Activated B cell treated with CpG ODN at 0.5 μM for 24 hours (primary cell): ENCODE data around the gene LILRA5. TPM values are rescaled to one million over a fixed set of nuclear protein-coding genes. Genes with fewer than 3 reads are reported as not detected.

Experiments used
- ATAC-seq: fragments of 200-7000 bp; cut with Tn5 transposase; one replicate; pipeline ENCODE4 v1.10.0; 2021; ENCODE audit warnings: low read depth, mild to moderate bottlenecking, moderate library complexity
- CTCF ChIA-PET: fragments of 350-600 bp; sonication (Branson Sonifier 250); formaldehyde crosslinking; loops from one replicate; lab custom pipeline; 2021; ENCODE audit warnings: antibody characterized with exemption; lab: Charles Lee
- POLR2A ChIA-PET: fragments of 350-600 bp; sonication (Branson Sonifier 250); formaldehyde crosslinking; loops from one replicate; lab custom pipeline; 2021; ENCODE audit warnings: antibody characterized with exemption; lab: Charles Lee
- DNase-seq: peaks from one replicate; pipeline ENCODE4 v3.0.0; 2022
- H3K27ac Mint-ChIP-seq: one replicate; pipeline ENCODE4 v1.8.0; 2020; ENCODE audit warnings: mixed read lengths
- H3K27me3 Mint-ChIP-seq: one replicate; pipeline ENCODE4 v1.8.0; 2021; ENCODE audit warnings: mixed read lengths
- H3K36me3 Mint-ChIP-seq: one replicate; pipeline ENCODE4 v1.8.0; 2021; ENCODE audit warnings: low read depth, mixed read lengths
- H3K4me1 Mint-ChIP-seq: one replicate; pipeline ENCODE4 v1.8.0; 2021; ENCODE audit warnings: mixed read lengths
- H3K4me3 Mint-ChIP-seq: one replicate; pipeline ENCODE4 v1.8.0; 2020; ENCODE audit warnings: mild to moderate bottlenecking, mixed read lengths
- H3K9me3 Mint-ChIP-seq: one replicate; pipeline ENCODE4 v1.8.0; 2020; ENCODE audit warnings: mixed read lengths
- intact Hi-C: fragments of 100-400 bp; cut with micrococcal nuclease; formaldehyde crosslinking; loops from one replicate; pipeline ENCODE4 v1.15.1; 2024
- total RNA-seq: library from RNA; stranded (reverse); gene quantifications from 2 replicates; pipeline ENCODE4 v1.2.3, GENCODE V29; 2022
- TF ChIP-seq, protein P1 (sequence below): fragments of 200-600 bp; IDR thresholded peaks from one replicate; pipeline ENCODE4 v1.8.0; 2022; ENCODE audit warnings: antibody characterized with exemption, mild to moderate bottlenecking

LILRA5 gene
- total RNA-seq, 1 donor from 2014 or later = 1.3 TPM

DNA sequence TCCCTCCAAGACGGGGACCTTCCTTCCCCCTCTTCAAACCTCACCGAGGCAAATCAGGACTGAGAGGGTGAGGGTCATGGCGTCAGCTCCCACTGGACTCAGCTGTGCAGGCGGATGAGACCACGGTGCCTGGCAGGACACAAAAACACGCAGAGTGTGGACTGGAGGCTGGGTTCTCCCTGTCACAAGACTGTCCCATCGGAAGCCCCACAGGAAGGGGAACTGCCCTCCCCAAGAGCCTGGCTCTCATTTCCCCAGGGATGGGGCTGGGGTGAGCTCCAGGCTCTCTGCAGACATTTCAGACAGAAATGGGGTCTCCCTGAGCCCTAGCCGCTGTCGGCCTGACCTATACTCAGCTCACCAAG is 55.9 kb downstream of the LILRA5 start, which contains the start of gene LILRB5:
TSS of gene LILRB5 (minus strand) at position 158 of the 365 bp plus-strand sequence. CDS start at position 78, 80 bp downstream.
- intact Hi-C loops = no loop called here
- CTCF ChIA-PET = no interaction called here
- POLR2A ChIA-PET = no interaction called here
- no peak within 1 kb of the TSS for H3K4me3 Mint-ChIP-seq
- TF ChIP-seq, protein P1, sequence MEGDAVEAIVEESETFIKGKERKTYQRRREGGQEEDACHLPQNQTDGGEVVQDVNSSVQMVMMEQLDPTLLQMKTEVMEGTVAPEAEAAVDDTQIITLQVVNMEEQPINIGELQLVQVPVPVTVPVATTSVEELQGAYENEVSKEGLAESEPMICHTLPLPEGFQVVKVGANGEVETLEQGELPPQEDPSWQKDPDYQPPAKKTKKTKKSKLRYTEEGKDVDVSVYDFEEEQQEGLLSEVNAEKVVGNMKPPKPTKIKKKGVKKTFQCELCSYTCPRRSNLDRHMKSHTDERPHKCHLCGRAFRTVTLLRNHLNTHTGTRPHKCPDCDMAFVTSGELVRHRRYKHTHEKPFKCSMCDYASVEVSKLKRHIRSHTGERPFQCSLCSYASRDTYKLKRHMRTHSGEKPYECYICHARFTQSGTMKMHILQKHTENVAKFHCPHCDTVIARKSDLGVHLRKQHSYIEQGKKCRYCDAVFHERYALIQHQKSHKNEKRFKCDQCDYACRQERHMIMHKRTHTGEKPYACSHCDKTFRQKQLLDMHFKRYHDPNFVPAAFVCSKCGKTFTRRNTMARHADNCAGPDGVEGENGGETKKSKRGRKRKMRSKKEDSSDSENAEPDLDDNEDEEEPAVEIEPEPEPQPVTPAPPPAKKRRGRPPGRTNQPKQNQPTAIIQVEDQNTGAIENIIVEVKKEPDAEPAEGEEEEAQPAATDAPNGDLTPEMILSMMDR = no peak
- H3K36me3 Mint-ChIP-seq = no peaks in the 10 kb centered on the region
- H3K4me1 Mint-ChIP-seq = no peaks in the 10 kb centered on the region
- peaks cover 10% of the 10 kb centered on the region for H3K27me3 Mint-ChIP-seq
- ATAC-seq (no peak), DNase-seq (no peak)
- no peaks in the 10 kb centered on the region for H3K9me3 Mint-ChIP-seq
- no peak within 1 kb of the TSS for H3K27ac Mint-ChIP-seq

Other genes with a start within 250 kb of the LILRA5 start
- not detected in 2 replicates for gene VSTM1, start 249.3 kb downstream of the LILRA5 start, total RNA-seq
- not detected in 2 replicates for gene TARM1, start 231.8 kb downstream of the LILRA5 start, total RNA-seq
- gene OSCAR, start 212.4 kb downstream of the LILRA5 start, total RNA-seq = 0.16 TPM in 1 of 2 replicates, not detected in the other
- gene NDUFA3, start 210.3 kb downstream of the LILRA5 start, total RNA-seq = 94.7 and 96.1 TPM in 2 replicates
- gene TFPT, start 197.5 kb downstream of the LILRA5 start, total RNA-seq = 16.6 and 17.9 TPM in 2 replicates
- 78.9 and 79.3 TPM in 2 replicates for gene PRPF31, start 197.4 kb downstream of the LILRA5 start, total RNA-seq
- 53.2 and 64.6 TPM in 2 replicates for gene CNOT3, start 175.4 kb downstream of the LILRA5 start, total RNA-seq
- gene LENG1, start 153.4 kb downstream of the LILRA5 start, total RNA-seq = 8.3 and 8.4 TPM in 2 replicates
- gene TMC4, start 140.0 kb downstream of the LILRA5 start, total RNA-seq = not detected in 2 replicates
- 15.2 and 21.4 TPM in 2 replicates for gene MBOAT7, start 123.6 kb downstream of the LILRA5 start, total RNA-seq
- 15.0 and 19.4 TPM in 2 replicates for gene TSEN34, start 121.9 kb downstream of the LILRA5 start, total RNA-seq
- 1,946 and 2,185 TPM in 2 replicates for gene RPS9, start 112.3 kb downstream of the LILRA5 start, total RNA-seq
- gene LILRB3, start 90.2 kb downstream of the LILRA5 start, total RNA-seq = 0.37 and 1.1 TPM in 2 replicates
- gene LILRA6, start 70.4 kb downstream of the LILRA5 start, total RNA-seq = not detected in 2 replicates
- 0.24 and 0.38 TPM in 2 replicates for gene LILRB5, start 55.9 kb downstream of the LILRA5 start, total RNA-seq
- 7.6 and 7.9 TPM in 2 replicates for gene LILRB2, start 32.1 kb downstream of the LILRA5 start, total RNA-seq
- 26.3 and 26.6 TPM in 2 replicates for gene LILRA4, start 26.0 kb upstream of the LILRA5 start, total RNA-seq
- 30.5 and 31.0 TPM in 2 replicates for gene LAIR1, start 51.8 kb upstream of the LILRA5 start, total RNA-seq
- gene TTYH1, start 102.3 kb upstream of the LILRA5 start, total RNA-seq = not detected in 2 replicates
- 296 and 363 TPM in 2 replicates for gene LENG8, start 136.0 kb upstream of the LILRA5 start, total RNA-seq
- gene LENG9, start 150.6 kb upstream of the LILRA5 start, total RNA-seq = 6.3 and 8.5 TPM in 2 replicates
- not detected in 2 replicates for gene CDC42EP5, start 160.1 kb upstream of the LILRA5 start, total RNA-seq
- gene LAIR2, start 189.7 kb upstream of the LILRA5 start, total RNA-seq = not detected in 2 replicates